Fibroblast of skin of right quadriceps (primary cell): ENCODE results near the gene KIF5B.
"Not testable (repeated sequence)": the region's sequence is repeated elsewhere in the genome, so short reads cannot be mapped to it uniquely, and the experiment has no call there.

Experiments
- DNase-seq: peaks from one replicate; pipeline ENCODE4 v3.0.0-alpha.2; 2013

KIF5B gene

GRCh38 chr10:32004161-32004591 lies 52.0 kb downstream of the KIF5B start:
- DNase-seq = no peak

- DNase-seq = no peak
These were observed 53.7 kb downstream of the KIF5B start for GRCh38 chr10:32002531-32002930.

- DNase-seq = peak; percentile 65
These were observed 55.3 kb downstream of the KIF5B start for GRCh38 chr10:32000937-32001336.

GRCh38 chr10:31999836-32000235 lies 56.4 kb downstream of the KIF5B start:
- DNase-seq = no peak

- no peak for DNase-seq
These were observed 57.1 kb downstream of the KIF5B start for GRCh38 chr10:31999070-31999660.

GRCh38 chr10:31994926-31995325 lies 61.3 kb downstream of the KIF5B start:
- DNase-seq = no peak

GRCh38 chr10:31990937-31991336 lies 65.3 kb downstream of the KIF5B start:
- DNase-seq = no peak

GRCh38 chr10:31987786-31988185 lies 68.4 kb downstream of the KIF5B start:
- DNase-seq = not testable (repeated sequence)

GRCh38 chr10:31982111-31982510 lies 74.1 kb downstream of the KIF5B start:
- no peak for DNase-seq

- no peak for DNase-seq
These were observed 75.8 kb downstream of the KIF5B start for GRCh38 chr10:31980471-31980870.

GRCh38 chr10:31979071-31979470 lies 77.2 kb downstream of the KIF5B start:
- DNase-seq = not testable (repeated sequence)

- DNase-seq = no peak
These were observed 78.1 kb downstream of the KIF5B start for GRCh38 chr10:31978156-31978483.

GRCh38 chr10:31977440-31978155 lies 78.6 kb downstream of the KIF5B start:
- DNase-seq = peak; percentile 35

GRCh38 chr10:31975157-31975765 lies 81.0 kb downstream of the KIF5B start:
- DNase-seq = no peak

GRCh38 chr10:31974434-31975124 lies 81.6 kb downstream of the KIF5B start:
- DNase-seq = no peak

- no peak for DNase-seq
These were observed 83.6 kb downstream of the KIF5B start for GRCh38 chr10:31972519-31973041.

- DNase-seq = not testable (repeated sequence)
These were observed 86.4 kb downstream of the KIF5B start for GRCh38 chr10:31969847-31970246.

- no peak for DNase-seq
These were observed 92.6 kb downstream of the KIF5B start for GRCh38 chr10:31963589-31963980.

- no peak for DNase-seq
These were observed 93.2 kb downstream of the KIF5B start for GRCh38 chr10:31962826-31963588.

- peak; percentile 49 for DNase-seq
These were observed 94.7 kb downstream of the KIF5B start for GRCh38 chr10:31961277-31962074.

- no peak for DNase-seq
These were observed 96.6 kb downstream of the KIF5B start for GRCh38 chr10:31959461-31960173.
